CD4-positive, CD25-positive, alpha-beta regulatory T cell (primary cell): ENCODE measurements around the gene ADCK2. TPM values are rescaled to one million over a fixed set of nuclear protein-coding genes. Genes with fewer than 3 reads are reported as not detected.
A peak's percentile ranks its signal among the peaks of the same experiment; 100 is the strongest.

Experiments
- ATAC-seq, 2 donors: fragments of 150-1000 bp; cut with Tn5 transposase; one replicate each; pipeline ENCODE4 v1.10.0; 2021; ENCODE audit warnings: low read depth in 2 of 2, moderate number of reproducible peaks in 2 of 2, moderate library complexity in 1 of 2
- DNase-seq, 3 donors: peaks; one replicate each; pipeline versions ENCODE4 v3.0.0 to v3.0.0-alpha.2; 2012 to 2022; ENCODE audit warnings: mixed read lengths in 1 of 3
- H3K27ac ChIP-seq: one replicate; pipeline ENCODE4 v1.7.0; 2013; ENCODE audit warnings: mild to moderate bottlenecking, low read length; ENCODE audit not compliant: insufficient read depth, poor library complexity, severe bottlenecking
- H3K27me3 ChIP-seq: one replicate; pipeline ENCODE4 v1.7.0; 2013; ENCODE audit warnings: low read length; ENCODE audit not compliant: control insufficient read depth, insufficient read depth
- H3K36me3 ChIP-seq: one replicate; pipeline ENCODE4 v1.7.0; 2013; ENCODE audit warnings: mild to moderate bottlenecking, low read length, moderate library complexity; ENCODE audit not compliant: control insufficient read depth, insufficient read depth
- H3K4me1 ChIP-seq: 2 replicates; pipeline ENCODE4 v1.7.0; 2013; ENCODE audit warnings: mild to moderate bottlenecking, low read length; ENCODE audit not compliant: insufficient read depth, control insufficient read depth, poor library complexity, severe bottlenecking
- H3K4me3 ChIP-seq: one replicate; pipeline ENCODE4 v1.7.0; 2013; ENCODE audit warnings: low read depth, mild to moderate bottlenecking, low read length, moderate library complexity
- H3K9me3 ChIP-seq, 2 experiments: 1 replicate in 1 of 2; 2 replicates in 1 of 2; pipeline ENCODE4 v1.7.0; 2013; ENCODE audit warnings: low read length in 2 of 2, mild to moderate bottlenecking in 1 of 2, moderate library complexity in 1 of 2; ENCODE audit not compliant: control insufficient read depth in 2 of 2
- H3K27ac Mint-ChIP-seq, 3 donors: one replicate each; pipeline ENCODE4 v1.8.0; 2020 to 2022; ENCODE audit warnings: mild to moderate bottlenecking in 3 of 3, mixed read lengths in 3 of 3, moderate library complexity in 2 of 3
- H3K27me3 Mint-ChIP-seq: one replicate; pipeline ENCODE4 v1.8.0; 2022; ENCODE audit warnings: mild to moderate bottlenecking, mixed read lengths
- H3K36me3 Mint-ChIP-seq: one replicate; pipeline ENCODE4 v1.8.0; 2020; ENCODE audit warnings: mixed read lengths
- H3K4me1 Mint-ChIP-seq, 4 donors: one replicate each; pipeline ENCODE4 v1.8.0; 2020 to 2022; ENCODE audit warnings: mixed read lengths in 4 of 4, mild to moderate bottlenecking in 1 of 4
- H3K4me3 Mint-ChIP-seq, 4 donors: one replicate each; pipeline ENCODE4 v1.8.0; 2020 to 2022; ENCODE audit warnings: mild to moderate bottlenecking in 4 of 4, mixed read lengths in 4 of 4, moderate library complexity in 3 of 4
- H3K9me3 Mint-ChIP-seq, 7 donors: one replicate each; pipeline ENCODE4 v1.8.0; 2020 to 2022; ENCODE audit warnings: mixed read lengths in 7 of 7, mild to moderate bottlenecking in 3 of 7, moderate library complexity in 2 of 7
- polyA plus RNA-seq, 4 donors: library from polyadenylated mRNA; unstranded; fragments of 300-500 nt; fragmentation: Illumina TruSeq; gene quantifications; one replicate each; pipeline ENCODE4 v1.2.3, GENCODE V29; 2021
- total RNA-seq: library from RNA; stranded (reverse); gene quantifications from one replicate; pipeline ENCODE4 v1.2.3, GENCODE V29; 2022

Gene ADCK2
- total and polyA plus RNA-seq, 5 donors from 2014 or later, result 14.3 to 35.2 (median 32.0) TPM

DNA sequence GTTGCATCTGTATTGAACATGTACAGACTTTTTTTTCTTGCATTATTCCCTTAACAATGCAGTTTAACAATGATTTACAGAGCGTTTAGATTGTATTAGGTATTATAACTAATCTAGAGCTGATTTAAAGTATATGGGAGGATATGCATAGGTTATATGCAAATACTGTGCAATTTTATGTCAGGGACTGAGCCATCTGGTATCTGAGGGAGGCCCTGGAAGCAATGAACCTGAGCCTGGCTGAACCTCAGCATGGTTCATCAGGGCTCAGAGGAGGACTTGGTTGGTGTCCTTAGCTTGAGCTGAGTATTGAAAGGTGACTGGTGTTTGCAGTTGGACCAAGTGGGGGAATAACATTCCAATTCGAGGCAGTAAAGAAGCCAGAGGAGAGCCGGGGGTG lies 4.8 kb downstream of the ADCK2 start:
- ATAC-seq (no peak), DNase-seq (no peak)
- peaks cover 20% of the 10 kb centered on the region for H3K36me3 ChIP-seq
- H3K4me1 Mint-ChIP-seq, result peaks cover 0 to 43% (median 29%) of the 10 kb centered on the region in 4 donors
- H3K27me3 ChIP-seq, result no peaks in the 10 kb centered on the region
- H3K36me3 Mint-ChIP-seq, result peaks cover 34% of the 10 kb centered on the region
- no peaks in the 10 kb centered on the region for H3K9me3 Mint-ChIP-seq
- H3K4me3 Mint-ChIP-seq, result no peak overlapping the region
- H3K4me1 ChIP-seq, result peaks cover 17% of the 10 kb centered on the region
- H3K27ac Mint-ChIP-seq, result peak overlapping the region in 2 of 3 donors; percentile 70 to 94
- H3K9me3 ChIP-seq, result no peaks in the 10 kb centered on the region
- no peak overlapping the region for H3K27ac ChIP-seq
- no peak overlapping the region for H3K4me3 ChIP-seq
- H3K27me3 Mint-ChIP-seq, result no peaks in the 10 kb centered on the region

DNA sequence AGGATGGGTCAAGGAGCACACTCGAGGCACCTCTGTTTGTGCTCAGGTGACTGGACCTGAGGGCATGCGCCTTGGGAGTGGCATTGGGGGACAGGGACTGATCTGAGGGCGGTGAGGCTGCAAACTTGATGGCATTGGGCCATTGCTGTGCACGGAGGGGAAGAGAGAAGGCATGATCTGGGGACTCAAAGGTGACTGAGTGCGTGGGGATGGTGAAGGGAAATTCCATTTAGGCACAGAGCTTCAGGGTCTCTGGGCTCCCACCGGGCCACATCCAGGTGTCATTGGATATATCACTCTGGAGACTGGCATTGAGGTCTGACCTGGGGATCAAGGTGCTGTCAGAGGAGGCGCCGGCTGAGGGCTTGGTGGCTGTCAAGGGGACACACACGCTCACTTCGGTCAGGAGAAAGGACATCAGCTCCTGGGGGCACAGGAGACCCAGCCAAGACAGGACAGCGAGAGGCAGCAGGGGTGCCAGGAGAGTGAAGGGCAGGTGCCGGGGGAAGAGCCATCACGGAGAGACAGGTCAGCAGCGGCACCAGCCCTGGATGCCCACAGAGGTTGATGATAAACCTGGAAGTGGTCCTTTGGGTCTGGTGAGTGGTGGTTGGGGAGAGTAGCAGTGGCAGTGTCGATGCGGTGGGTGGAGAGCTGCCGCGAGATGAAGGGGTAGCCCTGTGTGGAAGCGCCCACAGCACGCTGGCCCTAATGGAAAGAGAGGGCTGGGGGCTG lies 5.5 kb downstream of the ADCK2 start:
- ATAC-seq (no peak), DNase-seq (no peak)
- peaks cover 20% of the 10 kb centered on the region for H3K36me3 ChIP-seq
- Mint-ChIP-seq H3K27ac (peak overlapping the region in 2 of 3 donors; percentile 70 to 94), H3K27me3 (no peaks in the 10 kb centered on the region), H3K9me3 (no peaks in the 10 kb centered on the region), H3K4me1 (peaks cover 0 to 41% (median 28%) of the 10 kb centered on the region in 4 donors), H3K36me3 (peaks cover 35% of the 10 kb centered on the region), H3K4me3 (no peak overlapping the region)
- peaks cover 14% of the 10 kb centered on the region for H3K4me1 ChIP-seq
- H3K27ac ChIP-seq, result no peak overlapping the region
- no peaks in the 10 kb centered on the region for H3K9me3 ChIP-seq
- no peaks in the 10 kb centered on the region for H3K27me3 ChIP-seq
- H3K4me3 ChIP-seq, result no peak overlapping the region

DNA sequence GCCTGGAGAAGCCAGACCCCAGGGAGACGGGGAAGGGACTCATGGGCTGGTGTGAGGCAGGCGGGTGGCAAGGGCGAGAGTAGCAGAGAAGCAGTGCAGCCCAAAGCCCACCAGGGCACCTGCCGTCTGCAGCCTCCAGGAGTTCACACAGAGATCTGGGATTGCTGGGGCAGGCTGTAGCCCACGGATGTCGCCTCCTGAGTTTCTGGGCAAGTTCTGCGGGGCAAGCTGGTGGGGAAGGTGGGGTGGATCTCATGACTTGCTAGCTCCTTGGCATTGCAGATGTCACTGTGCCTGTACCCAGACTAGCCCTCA lies 6.0 kb downstream of the ADCK2 start:
- Mint-ChIP-seq H3K4me1 (peaks cover 0 to 38% (median 26%) of the 10 kb centered on the region in 4 donors), H3K27ac (peak overlapping the region in 2 of 3 donors; percentile 31 to 71), H3K4me3 (no peak overlapping the region), H3K27me3 (no peaks in the 10 kb centered on the region), H3K9me3 (no peaks in the 10 kb centered on the region), H3K36me3 (peaks cover 40% of the 10 kb centered on the region)
- Histone ChIP-seq H3K9me3 (no peaks in the 10 kb centered on the region), H3K27ac (no peak overlapping the region), H3K36me3 (peaks cover 25% of the 10 kb centered on the region), H3K4me3 (no peak overlapping the region), H3K4me1 (peaks cover 9% of the 10 kb centered on the region), H3K27me3 (no peaks in the 10 kb centered on the region)
- no peak for ATAC-seq
- no peak for DNase-seq

DNA sequence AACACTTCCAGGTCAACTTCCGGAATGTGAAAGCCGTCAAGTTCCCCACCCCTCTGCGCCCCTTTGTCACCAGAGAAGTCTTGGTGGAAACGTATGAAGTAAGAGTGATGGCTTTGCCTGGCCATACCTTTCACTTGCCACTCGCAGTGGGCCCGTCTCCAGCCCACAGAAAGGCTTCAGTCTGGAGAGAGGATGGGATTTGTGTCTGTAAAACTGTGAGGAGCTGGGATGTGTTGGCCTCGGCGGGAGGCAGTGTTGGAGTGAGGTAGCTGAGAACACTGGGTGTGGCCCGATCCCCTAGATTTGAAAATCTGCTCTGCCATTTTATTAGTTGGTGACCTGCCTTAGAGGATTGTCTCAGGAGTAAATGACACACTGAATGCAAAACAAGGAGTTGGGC lies 6.4 kb downstream of the ADCK2 start:
- Histone ChIP-seq H3K27ac (no peak overlapping the region), H3K4me3 (no peak overlapping the region), H3K9me3 (no peaks in the 10 kb centered on the region), H3K27me3 (no peaks in the 10 kb centered on the region), H3K4me1 (peaks cover 5% of the 10 kb centered on the region), H3K36me3 (peaks cover 26% of the 10 kb centered on the region)
- H3K27ac Mint-ChIP-seq, result peak overlapping the region in 2 of 3 donors; percentile 31 to 71
- no peaks in the 10 kb centered on the region for H3K27me3 Mint-ChIP-seq
- ATAC-seq, result no peak
- peak overlapping the region in 1 of 4 donors; percentile 39 for H3K4me3 Mint-ChIP-seq
- no peaks in the 10 kb centered on the region for H3K9me3 Mint-ChIP-seq
- peaks cover 0 to 34% (median 23%) of the 10 kb centered on the region in 4 donors for H3K4me1 Mint-ChIP-seq
- peaks cover 44% of the 10 kb centered on the region for H3K36me3 Mint-ChIP-seq
- no peak for DNase-seq

DNA sequence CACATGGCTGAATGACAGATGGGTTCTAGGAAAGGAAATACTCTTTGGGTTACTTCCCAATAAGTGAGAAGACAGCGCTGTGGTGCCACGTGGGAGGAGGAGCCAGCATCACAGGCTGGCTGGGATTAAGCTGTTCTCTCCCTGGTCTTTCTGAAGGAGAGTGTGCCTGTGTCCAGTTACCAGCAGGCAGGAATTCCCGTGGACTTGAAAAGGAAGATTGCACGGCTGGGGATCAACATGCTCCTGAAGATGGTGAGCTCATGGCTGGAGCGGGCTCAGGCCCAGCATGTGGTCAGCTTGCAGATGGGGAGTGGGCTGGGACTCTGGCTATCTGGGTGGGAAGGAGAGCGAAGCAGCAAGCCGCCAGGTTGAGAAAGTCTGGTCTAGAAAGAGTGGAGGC lies 8.1 kb downstream of the ADCK2 start:
- DNase-seq, result no peak
- Mint-ChIP-seq H3K27me3 (no peaks in the 10 kb centered on the region), H3K9me3 (no peaks in the 10 kb centered on the region), H3K36me3 (peaks cover 47% of the 10 kb centered on the region), H3K4me3 (no peak overlapping the region), H3K4me1 (peaks cover 0 to 19% (median 9%) of the 10 kb centered on the region in 4 donors), H3K27ac (peak overlapping the region in 1 of 3 donors; percentile 47)
- Histone ChIP-seq H3K4me3 (no peak overlapping the region), H3K9me3 (no peaks in the 10 kb centered on the region), H3K27ac (no peak overlapping the region), H3K4me1 (no peaks in the 10 kb centered on the region), H3K27me3 (no peaks in the 10 kb centered on the region), H3K36me3 (peaks cover 26% of the 10 kb centered on the region)
- ATAC-seq, result no peak

DNA sequence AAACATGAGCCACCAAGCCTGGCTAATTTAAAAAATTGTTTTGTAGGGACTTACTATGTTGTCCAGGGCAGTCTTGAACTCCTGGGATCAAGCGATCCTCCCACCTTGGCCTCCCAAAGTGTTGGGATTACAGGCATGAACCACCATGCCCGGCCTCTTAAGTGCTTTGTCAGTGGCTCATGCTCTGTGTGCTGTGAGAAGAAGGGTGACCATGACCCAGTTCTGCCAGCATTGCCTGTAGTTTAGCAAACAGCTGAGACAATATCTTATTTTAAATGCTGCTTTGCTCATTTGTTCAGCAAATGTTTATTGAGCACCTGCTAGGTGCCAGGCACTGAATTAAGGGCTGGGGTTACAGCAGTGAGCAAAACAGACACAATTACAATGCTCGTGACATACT lies 9.0 kb downstream of the ADCK2 start:
- Mint-ChIP-seq H3K9me3 (no peaks in the 10 kb centered on the region), H3K4me1 (peaks cover 0 to 11% (median 5%) of the 10 kb centered on the region in 4 donors), H3K27me3 (no peaks in the 10 kb centered on the region), H3K4me3 (no peak overlapping the region), H3K36me3 (peaks cover 47% of the 10 kb centered on the region), H3K27ac (no peak overlapping the region)
- Histone ChIP-seq H3K4me3 (no peak overlapping the region), H3K27me3 (no peaks in the 10 kb centered on the region), H3K36me3 (peaks cover 26% of the 10 kb centered on the region), H3K27ac (no peak overlapping the region), H3K9me3 (no peaks in the 10 kb centered on the region), H3K4me1 (no peaks in the 10 kb centered on the region)
- ATAC-seq (no peak), DNase-seq (no peak)

DNA sequence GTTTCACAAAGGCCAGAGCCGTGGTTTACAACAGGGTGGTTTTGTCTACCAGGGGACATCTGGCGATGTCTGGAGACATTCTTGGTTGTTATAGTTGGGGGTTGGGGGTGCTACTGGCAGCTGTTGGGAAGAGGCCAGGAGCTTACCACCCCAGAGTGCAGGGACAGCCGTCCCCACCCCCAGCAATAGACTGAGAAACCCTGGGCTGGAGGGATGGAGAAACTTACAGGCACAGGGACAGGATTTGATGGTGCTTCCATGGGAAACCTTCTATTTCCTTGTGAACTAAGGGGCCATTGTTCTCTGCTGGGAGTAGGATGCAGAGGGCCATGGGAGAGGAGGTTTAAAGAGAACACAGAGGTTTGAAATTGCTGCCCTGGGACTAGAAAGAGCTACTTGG lies 10.9 kb downstream of the ADCK2 start:
- H3K36me3 ChIP-seq, result peaks cover 30% of the 10 kb centered on the region

More for the DNA sequence above, 10.9 kb downstream of the ADCK2 start:
- Mint-ChIP-seq H3K27ac (no peak overlapping the region), H3K9me3 (no peaks in the 10 kb centered on the region), H3K4me3 (peak overlapping the region in 1 of 4 donors; percentile 52), H3K4me1 (peaks cover 0 to 2% (median under 1%) of the 10 kb centered on the region in 4 donors), H3K36me3 (peaks cover 37% of the 10 kb centered on the region), H3K27me3 (no peaks in the 10 kb centered on the region)
- no peaks in the 10 kb centered on the region for H3K27me3 ChIP-seq
- no peaks in the 10 kb centered on the region for H3K9me3 ChIP-seq
- H3K4me1 ChIP-seq, result no peaks in the 10 kb centered on the region
- no peak overlapping the region for H3K27ac ChIP-seq
- ATAC-seq (no peak), DNase-seq (no peak)
- H3K4me3 ChIP-seq, result no peak overlapping the region
